ENCODE results near the gene FMN2. TPM values are rescaled to one million over a fixed set of nuclear protein-coding genes. Genes with fewer than 3 reads are reported as not detected.

Gene FMN2
- total and polyA plus RNA-seq, 2 experiments from 2014 or later: 0.97 TPM; not detected in 1

- no peak overlapping the region for H2AFZ ChIP-seq
- no peaks in the 10 kb centered on the region for H3K79me2 ChIP-seq
- no peaks in the 10 kb centered on the region for H3K9me3 ChIP-seq (ENCODE audit: low read depth)
- no peak for DNase-seq (ENCODE audit: low spot score)
- H3K4me1 ChIP-seq (ENCODE audit: insufficient read depth): peaks cover 6% of the 10 kb centered on the region
- TF ChIP-seq EZH2 (IDR thresholded peaks at IDR 0.05; ENCODE audit: borderline replicate concordance) (no peak), EZH2phosphoT487 (IDR thresholded peaks at IDR 0.05; ENCODE audit: low read depth, severe bottlenecking, unreplicated experiment) (no peak), CTCF (IDR thresholded peaks at IDR 0.05; ENCODE audit: poor library complexity) (no peak)
- no peaks in the 10 kb centered on the region for H4K20me1 ChIP-seq (ENCODE audit: insufficient read depth, poor library complexity, severe bottlenecking)
- H3K36me3 ChIP-seq (replicated peaks; ENCODE audit: insufficient read depth, low read depth): no peaks in the 10 kb centered on the region
- no peaks in the 10 kb centered on the region for H3K27me3 ChIP-seq
- no peak overlapping the region for H3K4me3 ChIP-seq
- H3K4me2 ChIP-seq: no peak overlapping the region
- H3K27ac ChIP-seq: no peak overlapping the region
- no peaks in the 10 kb centered on the region for H3K9me2 ChIP-seq (replicated peaks; ENCODE audit: insufficient read depth)
Measured at GRCh38 chr1:240343966-240344365, 252.3 kb downstream of the FMN2 start.

- Histone ChIP-seq H3K4me1 (ENCODE audit: insufficient read depth) (peaks cover 6% of the 10 kb centered on the region), H2AFZ (no peak overlapping the region)
- TF ChIP-seq EZH2phosphoT487 (IDR thresholded peaks at IDR 0.05; ENCODE audit: low read depth, severe bottlenecking, unreplicated experiment) (no peak), CTCF (IDR thresholded peaks at IDR 0.05; ENCODE audit: poor library complexity) (no peak), EZH2 (IDR thresholded peaks at IDR 0.05; ENCODE audit: borderline replicate concordance) (no peak)
Measured at GRCh38 chr1:240344918-240345317, 253.2 kb downstream of the FMN2 start.

GRCh38 chr1:240349695-240350094 is 258.0 kb downstream of the FMN2 start:
- no peaks in the 10 kb centered on the region for H3K4me1 ChIP-seq (ENCODE audit: insufficient read depth)
- 86% methylated on average over 2 of the region's 2 CpGs for WGBS (ENCODE audit: low lambda C conversion rate, missing lambda C conversion rate)
- TF ChIP-seq CTCF (IDR thresholded peaks at IDR 0.05; ENCODE audit: poor library complexity) (no peak), EZH2phosphoT487 (IDR thresholded peaks at IDR 0.05; ENCODE audit: low read depth, severe bottlenecking, unreplicated experiment) (no peak), EZH2 (IDR thresholded peaks at IDR 0.05; ENCODE audit: borderline replicate concordance) (no peak)

More at GRCh38 chr1:240344918-240345317, 253.2 kb downstream of the FMN2 start:
- H3K27ac ChIP-seq: no peak overlapping the region
- no peak overlapping the region for H3K4me2 ChIP-seq
- H3K27me3 ChIP-seq: no peaks in the 10 kb centered on the region
- H4K20me1 ChIP-seq (ENCODE audit: insufficient read depth, poor library complexity, severe bottlenecking): no peaks in the 10 kb centered on the region
- no peaks in the 10 kb centered on the region for H3K9me3 ChIP-seq (ENCODE audit: low read depth)
- H3K4me3 ChIP-seq: no peak overlapping the region
- H3K79me2 ChIP-seq: no peaks in the 10 kb centered on the region
- H3K9me2 ChIP-seq (replicated peaks; ENCODE audit: insufficient read depth): no peaks in the 10 kb centered on the region
- H3K36me3 ChIP-seq (replicated peaks; ENCODE audit: insufficient read depth, low read depth): no peaks in the 10 kb centered on the region
- no peak for DNase-seq (ENCODE audit: low spot score)

GRCh38 chr1:240350910-240351331 is 259.2 kb downstream of the FMN2 start:
- H3K4me1 ChIP-seq (ENCODE audit: insufficient read depth): no peaks in the 10 kb centered on the region
- no peak overlapping the region for H3K4me2 ChIP-seq
- TF ChIP-seq CTCF (IDR thresholded peaks at IDR 0.05; ENCODE audit: poor library complexity): no peak
- TF ChIP-seq EZH2phosphoT487 (IDR thresholded peaks at IDR 0.05; ENCODE audit: low read depth, severe bottlenecking, unreplicated experiment): no peak
- no peak for TF ChIP-seq EZH2 (IDR thresholded peaks at IDR 0.05; ENCODE audit: borderline replicate concordance)
- no peaks in the 10 kb centered on the region for H3K9me2 ChIP-seq (replicated peaks; ENCODE audit: insufficient read depth)
- H3K27ac ChIP-seq: no peak overlapping the region
- no peaks in the 10 kb centered on the region for H3K36me3 ChIP-seq (replicated peaks; ENCODE audit: insufficient read depth, low read depth)
- H3K9me3 ChIP-seq (ENCODE audit: low read depth): no peaks in the 10 kb centered on the region
- H2AFZ ChIP-seq: no peak overlapping the region
- no peak overlapping the region for H3K4me3 ChIP-seq
- H3K27me3 ChIP-seq: no peaks in the 10 kb centered on the region
- no peak for DNase-seq (ENCODE audit: low spot score)
- 84% methylated on average over 1 of the region's 1 CpG for WGBS (ENCODE audit: low lambda C conversion rate, missing lambda C conversion rate)
- no peaks in the 10 kb centered on the region for H3K79me2 ChIP-seq
- no peaks in the 10 kb centered on the region for H4K20me1 ChIP-seq (ENCODE audit: insufficient read depth, poor library complexity, severe bottlenecking)

More at GRCh38 chr1:240349695-240350094, 258.0 kb downstream of the FMN2 start:
- no peaks in the 10 kb centered on the region for H3K79me2 ChIP-seq
- no peak overlapping the region for H2AFZ ChIP-seq
- H3K36me3 ChIP-seq (replicated peaks; ENCODE audit: insufficient read depth, low read depth): no peaks in the 10 kb centered on the region
- no peak for DNase-seq (ENCODE audit: low spot score)
- H3K4me3 ChIP-seq: no peak overlapping the region
- H3K4me2 ChIP-seq: no peak overlapping the region
- no peaks in the 10 kb centered on the region for H4K20me1 ChIP-seq (ENCODE audit: insufficient read depth, poor library complexity, severe bottlenecking)
- no peaks in the 10 kb centered on the region for H3K27me3 ChIP-seq
- no peaks in the 10 kb centered on the region for H3K9me3 ChIP-seq (ENCODE audit: low read depth)
- H3K9me2 ChIP-seq (replicated peaks; ENCODE audit: insufficient read depth): no peaks in the 10 kb centered on the region
- no peak overlapping the region for H3K27ac ChIP-seq
